Left lung (tissue), 10 donors: Measurements from ENCODE around the gene CDC25B. TPM values are rescaled to one million over a fixed set of nuclear protein-coding genes. Genes with fewer than 3 reads are reported as not detected.
A peak's percentile ranks its signal among the peaks of the same experiment; 100 is the strongest.
"Not testable (repeated sequence)": the region's sequence is repeated elsewhere in the genome, so short reads cannot be mapped to it uniquely, and the experiment has no call there.

Experiments
- ATAC-seq: fragments of 200-7000 bp; cut with Tn5 transposase; one replicate; pipeline ENCODE4 v1.9.1; 2020; ENCODE audit warnings: moderate library complexity
- DNase-seq, 4 donors: peaks; one replicate each; pipeline ENCODE4 v3.0.0-alpha.2; 2013 to 2020
- H3K27ac ChIP-seq, 2 donors: fragments of 200-600 bp; sonication (generic) in 1 of 2; one replicate each; pipeline versions ENCODE4 v1.5.0 to v1.8.0; 2020 to 2021
- H3K27me3 ChIP-seq, 2 donors: fragments of 200-600 bp; sonication (generic) in 1 of 2; one replicate each; pipeline versions ENCODE4 v1.5.0 to v1.8.0; 2020 to 2021
- H3K36me3 ChIP-seq, 2 donors: fragments of 200-600 bp; sonication (generic) in 1 of 2; one replicate each; pipeline versions ENCODE4 v1.5.0 to v1.8.0; 2020 to 2021
- H3K4me1 ChIP-seq, 2 donors: fragments of 200-600 bp; one replicate each; pipeline ENCODE4 v1.8.0; 2021
- H3K4me3 ChIP-seq, 2 donors: fragments of 200-600 bp; sonication (generic) in 1 of 2; one replicate each; pipeline versions ENCODE4 v1.5.0 to v1.8.0; 2020 to 2021; ENCODE audit warnings: mild to moderate bottlenecking in 1 of 2
- H3K9me3 ChIP-seq, 2 donors: fragments of 200-600 bp; sonication (generic) in 1 of 2; one replicate each; pipeline versions ENCODE4 v1.5.0 to v1.8.0; 2020 to 2021
- CTCF ChIP-seq, 2 donors: fragments of 200-600 bp; sonication (generic) in 1 of 2; IDR thresholded peaks; one replicate each; pipeline versions ENCODE4 v1.5.0 to v1.8.0; 2021; ENCODE audit warnings: antibody characterized with exemption in 2 of 2
- intact Hi-C, 2 donors: fragments of 100-400 bp; cut with DNase I; formaldehyde crosslinking; loops; one replicate each; pipeline versions ENCODE4 v1.11.2 to v1.14.2; 2022
- polyA plus RNA-seq, 6 donors: library from polyadenylated mRNA; unstranded; fragments of 120-200 nt; gene quantifications; one replicate each; pipeline ENCODE4 v1.2.1, GENCODE V29; 2013; ENCODE audit not compliant: insufficient read length in 6 of 6
- total RNA-seq, 2 donors: library from RNA; stranded (reverse); fragmentation: NEBNext Ultra II Directional; extraction: Animal tissue kit (Norgen Biotek cat#: 25700); gene quantifications; one replicate each; pipeline ENCODE4 v1.2.1, GENCODE V29; 2021
- donor health status: DM: no; HTN: yes; CAD: no.
- donor health status: DM: no; HTN: no; CAD: no.

Gene CDC25B
- total and polyA plus RNA-seq, 8 donors: 50.8 to 121 (median 60.4) TPM

GRCh38 chr20:3788685-3789155 lies 7.4 kb upstream of the CDC25B start:
- Histone ChIP-seq H3K27me3 (no peaks in the 10 kb centered on the region), H3K9me3 (no peaks in the 10 kb centered on the region), H3K4me1 (peaks cover 26 to 48% of the 10 kb centered on the region in 2 donors), H3K4me3 (no peak overlapping the region), H3K36me3 (peaks cover 0 to 9% of the 10 kb centered on the region in 2 donors), H3K27ac (no peak overlapping the region)
- DNase-seq (no peak), ATAC-seq (no peak)
- intact Hi-C loops: no loop called here
- no peak for TF ChIP-seq CTCF (IDR thresholded peaks at IDR 0.05)

- H3K27me3 ChIP-seq, H3K9me3 ChIP-seq, H3K4me3 ChIP-seq, H3K36me3 ChIP-seq, intact Hi-C loops, H3K27ac ChIP-seq, ATAC-seq, DNase-seq: not testable (repeated sequence)
- peaks cover 21 to 44% of the 10 kb centered on the region in 2 donors for H3K4me1 ChIP-seq
These were observed 6.9 kb upstream of the CDC25B start for GRCh38 chr20:3789201-3789600.

GRCh38 chr20:3794168-3794567 lies 1.9 kb upstream of the CDC25B start:
- ATAC-seq, DNase-seq, H3K9me3 ChIP-seq, H3K27me3 ChIP-seq, intact Hi-C loops, H3K27ac ChIP-seq, H3K4me3 ChIP-seq: not testable (repeated sequence)
- Histone ChIP-seq H3K4me1 (peaks cover 21 to 41% of the 10 kb centered on the region in 2 donors), H3K36me3 (peaks cover 0 to 16% of the 10 kb centered on the region in 2 donors)

GRCh38 chr20:3794701-3795420 lies 1.2 kb upstream of the CDC25B start:
- peaks cover 27 to 46% of the 10 kb centered on the region in 2 donors for H3K4me1 ChIP-seq
- H3K4me3 ChIP-seq: peak overlapping the region; percentile 61 to 79
- H3K27me3 ChIP-seq: no peaks in the 10 kb centered on the region
- intact Hi-C loops: no loop called here
- DNase-seq (peak in 1 of 4 donors; percentile 32), ATAC-seq (no peak)
- no peak for TF ChIP-seq CTCF (IDR thresholded peaks at IDR 0.05)
- H3K9me3 ChIP-seq: no peaks in the 10 kb centered on the region
- peaks cover 0 to 21% of the 10 kb centered on the region in 2 donors for H3K36me3 ChIP-seq
- H3K27ac ChIP-seq: peak overlapping the region; percentile 91 to 97

GRCh38 chr20:3796477-3797225 lies 541 bp downstream of the CDC25B start:
- no peaks in the 10 kb centered on the region for H3K9me3 ChIP-seq
- peak in 1 of 4 donors; percentile 34 for DNase-seq
- TF ChIP-seq CTCF (IDR thresholded peaks at IDR 0.05): no peak
- H3K27me3 ChIP-seq: no peaks in the 10 kb centered on the region
- intact Hi-C loops: no loop called here
- no peak for ATAC-seq
- H3K4me1 ChIP-seq: peaks cover 38 to 64% of the 10 kb centered on the region in 2 donors
- peaks cover 0 to 39% of the 10 kb centered on the region in 2 donors for H3K36me3 ChIP-seq
- peak overlapping the region; percentile 61 to 79 for H3K4me3 ChIP-seq
- H3K27ac ChIP-seq: peak overlapping the region; percentile 73 to 91

GRCh38 chr20:3797226-3797545 lies 1.1 kb downstream of the CDC25B start:
- Histone ChIP-seq H3K27ac (peak overlapping the region; percentile 73 to 91), H3K36me3 (peaks cover 0 to 44% of the 10 kb centered on the region in 2 donors), H3K4me1 (peaks cover 43 to 69% of the 10 kb centered on the region in 2 donors), H3K4me3 (peak overlapping the region; percentile 61 to 79), H3K9me3 (no peaks in the 10 kb centered on the region), H3K27me3 (no peaks in the 10 kb centered on the region)
- TF ChIP-seq CTCF (IDR thresholded peaks at IDR 0.05): no peak
- intact Hi-C loops: no loop called here
- DNase-seq (peak in 1 of 4 donors; percentile 33), ATAC-seq (no peak)
